NT2/D1 (cell line): ENCODE results near the gene MDM4.
"Not testable (repeated sequence)": the region's sequence is repeated elsewhere in the genome, so short reads cannot be mapped to it uniquely, and the experiment has no call there.

Source experiments
- YY1 ChIP-seq: IDR thresholded peaks from 2 replicates; pipeline ENCODE4 v1.6.1; 2011; ENCODE audit not compliant: insufficient read length, insufficient read depth
- ZNF274 ChIP-seq: IDR thresholded peaks from 2 replicates; pipeline ENCODE4 v1.6.1; 2011; ENCODE audit warnings: mild to moderate bottlenecking, low read depth, low read length

DNA sequence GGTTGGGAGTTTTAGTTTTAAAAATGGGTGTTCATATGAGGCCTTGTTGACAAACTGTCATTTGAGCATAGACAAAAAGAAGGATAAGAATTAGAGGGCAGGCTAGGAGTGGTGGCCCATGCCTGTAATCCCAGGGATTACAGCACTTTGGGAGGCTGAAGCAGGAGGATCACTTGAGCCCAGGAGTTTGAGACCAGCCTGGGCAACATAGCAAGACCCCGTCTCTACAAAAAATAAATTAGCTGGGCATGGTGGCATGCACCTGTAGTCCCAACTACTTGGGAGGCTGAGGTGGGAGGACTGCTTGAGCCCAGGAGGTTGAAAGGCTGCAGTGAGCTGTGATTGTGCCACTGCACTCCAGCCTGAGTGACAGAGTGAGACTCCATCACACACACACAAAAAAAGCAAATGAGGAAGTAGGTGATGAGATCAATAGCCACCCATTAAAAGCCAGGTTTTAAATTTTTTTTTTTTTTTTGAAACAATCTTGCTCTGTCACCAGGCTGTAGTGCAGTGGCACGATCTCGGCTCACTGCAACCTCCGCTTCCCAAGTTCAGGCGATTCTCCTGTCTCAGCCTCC, 5.8 kb downstream of the MDM4 start:
- TF ChIP-seq YY1, ZNF274: not testable (repeated sequence)
